Neural progenitor cell (in vitro differentiated cells): ENCODE measurements around the gene SMURF1. TPM values are rescaled to one million over a fixed set of nuclear protein-coding genes. Genes with fewer than 3 reads are reported as not detected.

ENCODE experiments used
- DNase-seq: peaks from one replicate; pipeline ENCODE4 v3.0.0-alpha.2; 2016; ENCODE audit warnings: low spot score
- H2AFZ ChIP-seq: fragments of 200-600 bp; sonication (generic); replicated peaks from 2 replicates; pipeline ENCODE4 v1.6.1; 2016; ENCODE audit warnings: antibody characterized with exemption
- H3F3A ChIP-seq: fragments of 200-600 bp; sonication (generic); 2 replicates; pipeline ENCODE4 v1.6.1; 2016; ENCODE audit warnings: antibody characterized with exemption, low read depth
- H3K27ac ChIP-seq: fragments of 200-600 bp; sonication (generic); 2 replicates; pipeline ENCODE4 v1.5.1; 2016; ENCODE audit warnings: mild to moderate bottlenecking
- H3K27me3 ChIP-seq: fragments of 200-600 bp; sonication (generic); 2 replicates; pipeline ENCODE4 v1.6.1; 2016; ENCODE audit warnings: mild to moderate bottlenecking, moderate library complexity
- H3K36me3 ChIP-seq: fragments of 200-600 bp; sonication (generic); 2 replicates; pipeline ENCODE4 v1.5.1; 2016
- H3K4me1 ChIP-seq: fragments of 200-600 bp; sonication (generic); 2 replicates; pipeline ENCODE4 v1.6.1; 2016; ENCODE audit warnings: mixed run types
- H3K4me2 ChIP-seq: fragments of 200-600 bp; sonication (generic); 2 replicates; pipeline ENCODE4 v1.6.1; 2016
- H3K4me3 ChIP-seq: fragments of 200-600 bp; sonication (generic); 2 replicates; pipeline ENCODE4 v1.5.1; 2016
- H3K79me2 ChIP-seq: fragments of 200-600 bp; sonication (generic); 2 replicates; pipeline ENCODE4 v1.6.1; 2016; ENCODE audit warnings: low read depth
- H3K9ac ChIP-seq: fragments of 200-600 bp; sonication (generic); 2 replicates; pipeline ENCODE4 v1.6.1; 2016
- H3K9me3 ChIP-seq: fragments of 200-600 bp; sonication (generic); 2 replicates; pipeline ENCODE4 v1.5.1; 2016; ENCODE audit warnings: low read depth
- H4K20me1 ChIP-seq: fragments of 200-600 bp; sonication (generic); 2 replicates; pipeline ENCODE4 v1.6.1; 2016; ENCODE audit warnings: low read depth
- H3K27ac Mint-ChIP-seq: 3 replicates; pipeline ENCODE4 v1.8.0; 2021; ENCODE audit warnings: mixed read lengths
- H3K27me3 Mint-ChIP-seq: 2 replicates; pipeline ENCODE4 v1.8.0; 2022; ENCODE audit warnings: low read depth, mild to moderate bottlenecking, inconsistent platforms, moderate library complexity, mixed read lengths; ENCODE audit not compliant: insufficient read depth
- H3K36me3 Mint-ChIP-seq: 3 replicates; pipeline ENCODE4 v1.8.0; 2021; ENCODE audit warnings: mixed read lengths
- H3K4me1 Mint-ChIP-seq: 3 replicates; pipeline ENCODE4 v1.8.0; 2021; ENCODE audit warnings: mixed read lengths
- H3K4me3 Mint-ChIP-seq: 3 replicates; pipeline ENCODE4 v1.8.0; 2021; ENCODE audit warnings: mild to moderate bottlenecking, moderate library complexity, mixed read lengths
- H3K9me3 Mint-ChIP-seq: 3 replicates; pipeline ENCODE4 v1.8.0; 2020; ENCODE audit warnings: mixed read lengths
- EZH2 ChIP-seq: fragments of 200-600 bp; sonication (generic); IDR thresholded peaks from 2 replicates; pipeline ENCODE4 v1.6.1; 2017; ENCODE audit warnings: antibody characterized with exemption, mild to moderate bottlenecking, moderate library complexity
- EZH2phosphoT487 ChIP-seq: fragments of 200-600 bp; sonication (generic); IDR thresholded peaks from 2 replicates; pipeline ENCODE4 v1.6.1; 2017; ENCODE audit warnings: antibody characterized with exemption
- total RNA-seq: library from RNA; depleted of rRNA; stranded (reverse); fragments of >200 nt; gene quantifications from 2 replicates; pipeline ENCODE4 v1.2.3, GENCODE V29; 2015; ENCODE audit warnings: low replicate concordance
- TF ChIP-seq, protein P1 (sequence below): fragments of 200-600 bp; sonication (generic); IDR thresholded peaks from 2 replicates; pipeline ENCODE4 v1.5.1; 2017; ENCODE audit warnings: antibody characterized with exemption, mild to moderate bottlenecking

The SMURF1 gene
- total RNA-seq, 1 donor from 2014 or later: 31.0 TPM

- Histone ChIP-seq H3K36me3 (no peaks in the 10 kb centered on the region), H3K4me1 (peaks cover 21% of the 10 kb centered on the region), H4K20me1 (peaks cover 68% of the 10 kb centered on the region), H3K4me2 (peak overlapping the region; percentile 10), H3K79me2 (peaks cover 97% of the 10 kb centered on the region), H3K27me3 (no peaks in the 10 kb centered on the region), H3K9me3 (no peaks in the 10 kb centered on the region), H3K9ac (no peak overlapping the region), H3K27ac (no peak overlapping the region), H3F3A (peaks cover 3% of the 10 kb centered on the region), H3K4me3 (no peak overlapping the region), H2AFZ (no peak overlapping the region)
- TF ChIP-seq EZH2 (no peak), EZH2phosphoT487 (no peak)
- TF ChIP-seq, protein P1, sequence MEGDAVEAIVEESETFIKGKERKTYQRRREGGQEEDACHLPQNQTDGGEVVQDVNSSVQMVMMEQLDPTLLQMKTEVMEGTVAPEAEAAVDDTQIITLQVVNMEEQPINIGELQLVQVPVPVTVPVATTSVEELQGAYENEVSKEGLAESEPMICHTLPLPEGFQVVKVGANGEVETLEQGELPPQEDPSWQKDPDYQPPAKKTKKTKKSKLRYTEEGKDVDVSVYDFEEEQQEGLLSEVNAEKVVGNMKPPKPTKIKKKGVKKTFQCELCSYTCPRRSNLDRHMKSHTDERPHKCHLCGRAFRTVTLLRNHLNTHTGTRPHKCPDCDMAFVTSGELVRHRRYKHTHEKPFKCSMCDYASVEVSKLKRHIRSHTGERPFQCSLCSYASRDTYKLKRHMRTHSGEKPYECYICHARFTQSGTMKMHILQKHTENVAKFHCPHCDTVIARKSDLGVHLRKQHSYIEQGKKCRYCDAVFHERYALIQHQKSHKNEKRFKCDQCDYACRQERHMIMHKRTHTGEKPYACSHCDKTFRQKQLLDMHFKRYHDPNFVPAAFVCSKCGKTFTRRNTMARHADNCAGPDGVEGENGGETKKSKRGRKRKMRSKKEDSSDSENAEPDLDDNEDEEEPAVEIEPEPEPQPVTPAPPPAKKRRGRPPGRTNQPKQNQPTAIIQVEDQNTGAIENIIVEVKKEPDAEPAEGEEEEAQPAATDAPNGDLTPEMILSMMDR: no peak
- Mint-ChIP-seq H3K27ac (no peak overlapping the region), H3K27me3 (peaks cover 5% of the 10 kb centered on the region), H3K4me1 (peaks cover 19% of the 10 kb centered on the region), H3K9me3 (peaks cover 4% of the 10 kb centered on the region), H3K4me3 (no peak overlapping the region), H3K36me3 (peaks cover 11% of the 10 kb centered on the region)
- no peak for DNase-seq
Observed at GRCh38 chr7:99106821-99107241, 37.1 kb downstream of the SMURF1 start.

- Histone ChIP-seq H3K79me2 (peaks cover 97% of the 10 kb centered on the region), H3F3A (peaks cover 3% of the 10 kb centered on the region), H3K27me3 (no peaks in the 10 kb centered on the region), H3K36me3 (no peaks in the 10 kb centered on the region), H2AFZ (no peak overlapping the region), H3K4me2 (peak overlapping the region; percentile 10), H3K4me3 (no peak overlapping the region), H3K27ac (no peak overlapping the region), H3K9ac (no peak overlapping the region), H3K4me1 (peaks cover 21% of the 10 kb centered on the region), H4K20me1 (peaks cover 64% of the 10 kb centered on the region), H3K9me3 (no peaks in the 10 kb centered on the region)
- Mint-ChIP-seq H3K27ac (no peak overlapping the region), H3K4me1 (peaks cover 19% of the 10 kb centered on the region), H3K36me3 (peaks cover 7% of the 10 kb centered on the region), H3K27me3 (peaks cover 5% of the 10 kb centered on the region), H3K4me3 (no peak overlapping the region), H3K9me3 (peaks cover under 1% of the 10 kb centered on the region)
- peak; percentile 37 for DNase-seq
- TF ChIP-seq EZH2phosphoT487 (no peak), EZH2 (no peak)
- TF ChIP-seq, protein P1: no peak
Observed at GRCh38 chr7:99106411-99106810, 37.5 kb downstream of the SMURF1 start.

DNA sequence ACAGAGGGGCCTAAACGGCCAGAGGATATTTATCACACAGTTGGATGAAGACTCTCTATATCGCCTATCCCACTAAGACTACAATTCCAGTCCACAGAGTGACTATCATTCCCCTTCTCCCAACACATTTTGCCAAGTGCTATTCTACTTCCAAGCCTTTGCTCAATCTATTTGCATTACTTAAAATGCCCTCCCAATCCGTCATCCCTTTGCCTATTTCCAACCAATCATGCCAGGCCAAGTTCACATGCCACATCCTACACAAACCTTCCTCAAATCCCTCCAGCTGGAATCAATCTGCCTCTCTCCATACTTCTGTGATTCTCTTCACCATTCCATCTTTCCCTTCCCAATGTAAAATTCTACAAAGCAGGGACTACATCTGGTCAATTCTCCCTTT lies 38.2 kb downstream of the SMURF1 start:
- Mint-ChIP-seq H3K36me3 (peaks cover 6% of the 10 kb centered on the region), H3K27ac (no peak overlapping the region), H3K27me3 (peaks cover 5% of the 10 kb centered on the region), H3K9me3 (peaks cover 2% of the 10 kb centered on the region), H3K4me3 (no peak overlapping the region), H3K4me1 (peaks cover 19% of the 10 kb centered on the region)
- Histone ChIP-seq H3K36me3 (no peaks in the 10 kb centered on the region), H3K9me3 (no peaks in the 10 kb centered on the region), H3K79me2 (peaks cover 97% of the 10 kb centered on the region), H3K27ac (no peak overlapping the region), H3K4me1 (peaks cover 21% of the 10 kb centered on the region), H2AFZ (no peak overlapping the region), H3F3A (peaks cover 3% of the 10 kb centered on the region), H4K20me1 (peaks cover 64% of the 10 kb centered on the region), H3K27me3 (no peaks in the 10 kb centered on the region), H3K4me2 (no peak overlapping the region), H3K4me3 (no peak overlapping the region), H3K9ac (no peak overlapping the region)
- no peak for TF ChIP-seq EZH2
- TF ChIP-seq EZH2phosphoT487: no peak
- TF ChIP-seq, protein P1: no peak
- DNase-seq: no peak
